GM21737 (cell line): ENCODE measurements around the gene SRGAP1.
"Not testable (repeated sequence)": the region's sequence is repeated elsewhere in the genome, so short reads cannot be mapped to it uniquely, and the experiment has no call there.

Source experiments
- ATAC-seq: cut with Tn5 transposase; IDR thresholded peaks from one replicate; pipeline ENCODE4 v1.9.1; 2021; ENCODE audit warnings: mild to moderate bottlenecking, moderate library complexity; ENCODE audit not compliant: unreplicated experiment

SRGAP1 gene

DNA sequence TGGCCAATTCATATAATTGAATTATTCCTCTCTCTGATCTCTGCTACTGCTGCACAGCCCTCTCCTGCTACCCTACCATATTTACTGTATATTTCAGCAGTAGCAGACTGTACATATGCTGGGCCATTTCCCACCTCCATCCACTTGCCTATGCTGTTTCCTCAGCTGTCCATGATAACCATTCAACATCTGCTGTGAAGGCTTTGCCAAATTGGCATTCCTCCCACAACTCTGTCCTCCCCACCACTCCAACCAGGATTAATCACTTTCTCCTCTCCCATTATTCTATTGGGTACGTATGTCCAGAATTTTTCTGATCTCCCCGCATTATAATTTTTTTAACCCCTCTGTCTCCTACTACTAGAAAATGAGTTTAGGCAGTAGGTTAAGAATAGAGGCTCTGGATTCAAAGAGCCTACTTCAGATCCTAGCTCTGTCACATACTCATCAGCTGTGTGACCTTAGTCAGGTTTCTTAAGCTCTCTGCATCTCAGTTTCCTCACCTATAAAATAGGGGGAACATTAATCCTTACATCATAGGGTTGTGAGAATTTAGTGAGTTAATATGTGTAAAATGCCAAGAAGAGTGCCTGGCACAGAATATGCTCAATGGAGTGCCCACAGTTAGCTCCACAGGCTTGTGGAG, 254.3 kb downstream of the SRGAP1 start:
- ATAC-seq: no peak

DNA sequence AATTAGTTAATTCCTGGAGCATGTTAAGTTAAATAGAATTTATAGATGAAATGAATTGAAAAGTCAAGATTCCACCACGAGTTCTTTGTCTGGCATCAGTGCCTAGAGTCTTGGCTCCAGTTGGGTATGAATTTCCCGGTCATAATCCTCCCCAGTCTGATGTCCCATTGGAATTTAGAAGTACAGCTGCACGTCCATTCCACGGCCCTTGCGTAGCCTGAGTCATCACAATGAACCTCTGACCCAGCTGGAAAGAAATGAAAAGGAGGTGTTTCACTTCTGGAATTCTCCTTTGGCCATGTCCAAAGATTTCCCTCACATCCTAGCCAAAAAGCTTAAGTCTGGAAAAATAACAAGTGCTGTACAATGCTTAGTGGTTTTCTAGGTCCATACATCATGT, 254.9 kb downstream of the SRGAP1 start:
- no peak for ATAC-seq

DNA sequence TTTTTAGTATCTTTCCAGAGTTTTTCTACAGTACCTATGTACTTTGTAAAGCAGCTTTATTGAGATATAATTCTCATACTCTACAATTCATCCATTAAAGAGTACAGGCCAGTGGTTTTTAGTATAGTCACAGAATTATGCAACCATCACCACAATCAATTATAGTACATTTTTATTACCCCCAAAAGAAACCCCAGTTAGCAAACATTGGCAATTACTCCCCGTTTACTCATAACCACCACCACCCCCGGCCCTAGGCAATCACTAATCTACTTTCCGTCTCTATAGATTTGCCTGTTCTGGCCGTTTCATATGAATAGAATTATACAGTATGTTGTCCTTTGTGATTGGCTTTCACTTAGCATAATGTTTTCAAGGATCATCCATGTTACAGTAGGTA, 257.8 kb downstream of the SRGAP1 start:
- no peak for ATAC-seq

DNA sequence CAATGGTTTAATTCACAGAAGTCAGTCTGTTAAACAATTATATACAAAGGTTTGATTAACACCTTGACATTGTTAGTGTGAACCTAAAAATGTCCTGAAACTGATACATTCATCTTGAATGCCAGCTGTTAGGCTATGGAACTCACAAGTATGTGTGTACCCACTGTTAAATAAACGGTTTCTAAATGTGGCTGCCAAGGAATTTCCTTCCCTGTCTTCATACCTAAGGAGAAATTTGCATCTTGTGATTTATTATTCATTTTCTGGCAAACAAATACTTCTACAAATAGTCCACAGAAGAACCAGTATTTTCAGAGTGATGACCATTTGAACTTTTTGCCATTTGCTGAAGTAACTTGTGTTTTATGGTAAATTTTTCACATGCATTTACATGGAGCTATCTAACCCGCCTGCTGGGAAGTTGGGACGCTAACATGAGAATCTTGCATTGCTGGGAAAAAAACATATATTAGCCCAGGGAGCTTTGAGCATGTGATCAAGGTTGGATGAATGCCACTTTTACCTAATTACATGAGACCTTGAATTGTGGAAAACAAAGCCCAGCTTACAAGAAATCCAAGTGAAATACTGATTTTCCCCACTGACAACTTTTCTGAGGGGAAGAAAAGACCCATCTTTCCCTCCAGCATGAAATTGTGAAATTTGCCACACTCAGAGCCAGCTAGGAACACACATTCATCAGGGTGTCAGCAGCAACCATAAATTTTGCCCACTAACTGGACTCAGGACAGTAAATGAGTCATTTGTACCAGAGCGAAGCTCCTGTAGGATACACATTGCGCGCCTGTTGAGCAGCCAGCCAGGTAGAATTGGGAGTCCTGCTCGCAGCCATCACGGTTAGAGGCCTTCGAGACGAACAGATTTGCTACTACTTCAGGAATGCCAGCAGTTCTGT, 259.6 kb downstream of the SRGAP1 start:
- no peak for ATAC-seq

DNA sequence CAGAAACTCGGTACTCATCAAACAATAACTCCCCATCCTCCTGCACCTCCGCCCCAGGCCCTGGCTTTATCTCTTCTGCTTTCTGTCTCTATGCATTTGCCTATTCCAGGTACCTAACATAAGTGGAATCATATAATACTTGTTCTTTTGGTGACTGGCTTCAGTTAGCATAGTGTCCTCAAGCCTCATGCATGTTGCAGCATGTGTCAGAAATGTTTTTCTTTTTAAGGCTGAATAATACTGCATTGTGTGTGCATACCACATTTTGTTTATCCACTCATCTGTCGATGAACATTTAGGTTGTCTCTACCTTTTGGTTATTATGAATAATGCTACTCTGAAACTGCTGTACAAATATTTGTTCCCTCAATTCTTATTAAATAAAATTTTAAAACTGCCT, 260.5 kb downstream of the SRGAP1 start:
- ATAC-seq: no peak

DNA sequence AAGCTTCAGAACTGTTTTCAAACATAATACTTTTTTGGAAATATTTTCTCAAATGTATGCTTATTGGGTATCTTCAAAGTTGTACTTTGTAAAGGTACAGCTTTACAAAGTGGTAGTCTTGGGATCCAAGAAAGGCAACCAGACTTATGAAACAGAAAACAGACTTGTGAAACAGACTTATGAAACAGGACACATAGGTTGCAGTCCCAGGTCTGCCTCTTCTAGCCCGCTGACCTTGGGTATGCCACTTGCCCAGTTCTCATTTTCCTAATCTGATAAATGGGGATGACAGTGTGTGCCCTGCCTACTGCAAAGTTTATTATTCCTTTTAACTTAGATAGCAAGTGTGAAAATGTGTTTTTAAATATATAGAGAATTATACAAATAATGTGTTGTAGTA, 263.3 kb downstream of the SRGAP1 start:
- ATAC-seq: no peak

DNA sequence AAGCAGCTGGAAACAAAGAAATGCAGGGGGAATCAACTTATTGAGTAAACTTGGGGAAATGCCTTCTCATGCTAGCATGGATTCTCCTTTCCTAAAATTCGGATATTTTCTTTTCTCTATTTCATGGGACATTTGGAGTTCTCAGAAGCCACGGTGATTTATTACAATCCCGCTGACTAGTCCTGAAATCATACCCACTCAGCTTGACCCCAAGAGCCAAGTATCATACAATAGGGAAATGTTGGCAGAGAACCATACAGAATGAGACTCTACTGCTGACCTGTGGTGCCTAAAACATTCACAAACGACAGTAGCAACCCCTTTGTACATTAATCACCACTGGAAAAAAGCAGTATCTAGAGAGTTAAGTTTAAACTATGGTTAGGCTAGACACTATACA, 265.2 kb downstream of the SRGAP1 start:
- no peak for ATAC-seq

DNA sequence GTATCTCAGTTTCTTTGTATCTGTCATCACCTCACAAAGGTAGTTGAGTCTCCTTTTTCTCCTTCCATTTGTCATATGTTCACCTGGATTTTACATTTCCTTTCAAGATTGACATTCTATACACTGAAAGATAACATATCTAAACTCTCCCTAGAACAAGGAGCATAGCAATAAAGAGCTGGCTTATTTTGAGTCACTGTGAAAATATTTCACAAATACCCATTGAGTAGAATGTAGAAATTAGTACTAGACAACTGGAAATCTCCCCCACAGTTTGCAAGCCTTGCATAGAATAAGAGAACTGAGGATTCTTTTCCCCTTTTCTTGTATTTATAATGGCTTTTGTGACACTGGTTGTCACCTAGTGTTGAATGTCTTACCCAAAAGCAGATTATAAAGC, 266.4 kb downstream of the SRGAP1 start:
- no peak for ATAC-seq

DNA sequence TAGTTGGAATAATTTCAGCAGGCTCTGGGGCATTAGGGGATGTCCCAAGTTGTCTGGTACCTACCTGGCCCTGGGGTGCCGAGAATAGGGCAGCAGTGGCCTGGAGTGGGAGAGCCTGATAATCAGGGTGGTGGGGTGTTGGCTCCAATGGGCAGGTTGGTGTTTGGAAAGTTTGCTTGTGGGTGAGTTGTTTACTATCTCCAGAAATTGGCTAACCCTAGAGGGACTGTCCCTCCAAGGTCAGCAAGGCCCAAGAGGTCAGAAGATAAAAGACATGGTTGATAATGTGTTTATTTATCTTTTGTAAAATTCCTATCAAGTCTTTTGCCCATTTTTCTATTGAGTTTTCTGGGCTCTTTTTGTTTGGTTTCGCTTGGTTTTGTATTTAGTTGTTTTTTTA, 272.5 kb downstream of the SRGAP1 start:
- no peak for ATAC-seq

DNA sequence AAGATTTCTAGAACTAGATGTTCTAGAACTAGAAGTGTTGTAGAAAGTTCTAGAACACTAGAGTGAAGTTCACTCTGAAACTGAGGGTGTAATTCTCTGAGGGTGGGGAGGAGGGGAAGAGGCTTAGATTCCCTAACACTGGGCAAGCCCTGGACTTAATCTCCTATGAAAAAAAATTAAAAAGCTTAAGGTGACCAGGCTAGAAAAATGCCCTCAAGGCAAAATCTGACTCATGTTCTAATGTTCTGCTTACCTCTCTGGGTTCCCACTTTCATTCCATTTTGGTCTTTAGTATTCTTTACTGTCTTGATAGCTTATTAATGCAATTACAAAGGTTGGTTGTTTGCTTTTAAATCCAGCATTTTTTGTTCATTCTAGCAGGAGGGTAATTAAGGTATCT, 276.1 kb downstream of the SRGAP1 start:
- no peak for ATAC-seq

DNA sequence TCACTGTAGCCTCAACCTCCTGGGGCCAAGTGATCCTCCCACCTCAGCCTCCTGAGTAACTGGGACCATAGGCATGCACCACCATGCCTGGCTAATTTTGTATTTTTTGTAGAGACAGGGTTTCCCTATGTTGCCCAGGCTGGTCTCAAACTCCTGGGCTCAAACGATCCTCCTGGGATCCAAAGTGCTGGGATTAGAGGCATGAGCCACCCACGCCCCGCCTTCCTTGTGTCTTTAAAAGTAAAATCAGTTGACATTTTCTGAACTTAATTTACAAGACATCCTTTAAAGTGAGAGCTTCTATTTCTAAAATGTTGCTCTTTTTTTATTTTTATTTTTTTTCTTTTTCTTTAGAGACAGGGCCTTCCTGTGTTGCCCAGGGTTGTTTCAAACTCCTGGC, 276.6 kb downstream of the SRGAP1 start:
- not testable (repeated sequence) for ATAC-seq

DNA sequence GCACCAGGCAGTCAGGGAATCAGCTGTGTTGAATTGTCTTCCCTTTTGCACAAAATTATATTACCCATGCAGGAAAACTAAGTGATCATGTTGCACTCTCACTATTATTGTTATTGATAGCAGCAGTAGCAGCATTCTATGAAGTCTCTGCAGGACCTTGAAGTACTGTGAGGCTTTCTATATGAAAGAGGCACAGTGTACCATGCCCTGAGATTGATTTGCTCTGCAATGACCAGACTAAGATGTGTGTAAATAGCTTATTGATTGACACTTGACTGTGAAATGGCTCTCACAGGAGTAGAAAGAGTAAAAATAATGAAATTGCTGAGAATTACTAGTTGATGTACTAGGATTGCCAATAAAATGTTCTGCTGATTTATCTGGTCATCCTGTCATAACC, 277.7 kb downstream of the SRGAP1 start:
- ATAC-seq: no peak

DNA sequence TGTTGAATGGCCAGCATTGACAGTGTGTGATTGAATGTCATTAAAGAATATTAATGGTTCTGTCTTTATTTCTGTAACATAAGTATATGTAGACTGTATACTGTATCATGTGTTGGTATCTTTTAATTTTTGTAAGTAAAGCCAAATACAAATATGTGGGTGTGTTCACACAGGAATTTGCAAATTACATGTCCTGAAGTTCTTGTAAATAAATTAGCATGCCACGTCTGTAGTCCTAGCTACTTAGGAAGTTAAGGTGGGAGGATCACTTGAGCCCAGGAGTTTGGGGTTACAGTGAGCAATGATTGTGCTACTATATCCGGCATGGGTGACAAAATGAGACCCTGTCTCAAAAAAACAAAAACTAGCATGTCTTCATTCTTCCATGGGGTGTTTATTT, 278.5 kb downstream of the SRGAP1 start:
- no peak for ATAC-seq

DNA sequence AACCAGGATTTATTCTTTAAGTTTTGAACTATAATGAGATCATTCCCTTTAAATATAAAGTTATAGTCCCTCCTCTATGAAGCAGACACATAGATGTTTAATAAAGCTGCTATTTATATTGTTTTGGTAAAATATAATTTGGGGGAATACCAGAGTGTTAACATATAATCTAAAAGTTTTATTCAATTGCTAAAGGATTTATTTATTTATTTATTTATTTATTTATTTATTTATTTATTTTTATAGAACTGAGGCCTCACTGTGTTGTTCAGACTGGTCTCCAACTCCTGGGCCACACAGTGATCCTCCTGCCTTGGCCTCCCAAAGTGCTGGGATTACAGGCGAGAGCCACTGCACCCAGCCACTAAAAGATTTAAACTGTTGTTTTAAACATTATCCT, 278.9 kb downstream of the SRGAP1 start:
- no peak for ATAC-seq

DNA sequence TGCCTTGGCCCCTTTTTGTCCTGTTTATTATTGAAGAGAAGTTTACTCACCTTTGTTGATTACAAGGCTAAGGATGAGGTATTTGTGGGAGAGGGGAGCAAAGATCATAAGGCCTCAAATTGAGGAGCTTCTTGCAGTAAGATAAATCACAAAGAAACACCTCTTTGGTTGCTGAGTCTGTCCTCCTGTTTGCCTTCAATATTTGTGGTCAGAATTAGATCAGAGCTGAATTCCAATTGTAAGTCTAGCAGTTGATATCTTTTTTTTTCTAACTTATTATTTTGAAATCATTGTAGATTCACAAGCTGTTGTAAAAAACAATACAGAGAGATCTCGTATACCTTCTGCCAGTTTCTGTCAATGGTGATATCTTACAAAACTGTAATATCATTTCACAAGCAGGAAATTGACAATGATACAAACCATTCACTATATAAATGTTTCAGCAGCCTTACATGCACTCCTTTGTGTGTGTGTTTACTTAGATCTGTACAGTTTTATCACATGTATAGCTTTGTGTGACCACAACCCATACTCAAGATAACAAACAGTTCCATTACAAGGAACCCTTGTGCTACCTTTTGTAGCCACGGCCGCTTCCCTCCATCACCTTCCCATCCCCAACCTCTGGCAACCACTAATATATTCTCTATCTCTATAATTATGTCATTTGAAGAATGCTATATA, 280.2 kb downstream of the SRGAP1 start:
- no peak for ATAC-seq

DNA sequence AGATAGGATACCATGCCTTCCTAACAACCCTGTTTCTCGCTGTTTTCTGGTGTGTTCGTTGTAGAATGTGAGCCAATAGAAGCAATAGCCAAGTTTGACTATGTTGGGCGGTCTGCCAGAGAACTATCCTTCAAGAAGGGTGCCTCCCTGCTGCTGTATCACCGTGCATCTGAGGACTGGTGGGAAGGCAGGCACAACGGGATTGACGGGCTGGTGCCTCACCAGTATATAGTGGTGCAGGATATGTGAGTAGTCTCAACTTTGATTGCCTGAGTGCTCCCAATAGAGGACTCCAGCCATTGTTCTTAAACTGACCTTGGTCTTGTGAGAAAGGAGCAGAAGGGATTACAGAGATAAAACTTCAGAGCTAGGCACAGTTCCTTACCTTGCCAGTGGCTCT, 281.4 kb downstream of the SRGAP1 start:
- no peak for ATAC-seq

DNA sequence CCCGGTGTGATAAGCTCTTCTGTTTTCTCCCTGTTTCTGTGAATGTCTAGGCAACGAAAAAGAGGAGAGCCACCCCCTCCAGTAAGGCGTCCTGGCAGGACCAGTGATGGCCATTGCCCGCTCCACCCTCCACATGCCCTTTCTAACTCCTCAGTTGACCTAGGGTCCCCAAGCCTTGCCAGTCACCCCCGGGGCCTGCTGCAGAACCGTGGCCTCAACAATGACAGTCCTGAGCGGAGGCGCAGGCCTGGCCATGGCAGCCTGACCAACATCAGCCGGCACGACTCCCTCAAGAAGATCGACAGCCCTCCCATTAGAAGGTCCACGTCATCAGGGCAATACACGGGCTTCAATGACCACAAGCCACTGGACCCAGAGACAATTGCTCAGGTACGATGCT, 283.3 kb downstream of the SRGAP1 start:
- no peak for ATAC-seq

DNA sequence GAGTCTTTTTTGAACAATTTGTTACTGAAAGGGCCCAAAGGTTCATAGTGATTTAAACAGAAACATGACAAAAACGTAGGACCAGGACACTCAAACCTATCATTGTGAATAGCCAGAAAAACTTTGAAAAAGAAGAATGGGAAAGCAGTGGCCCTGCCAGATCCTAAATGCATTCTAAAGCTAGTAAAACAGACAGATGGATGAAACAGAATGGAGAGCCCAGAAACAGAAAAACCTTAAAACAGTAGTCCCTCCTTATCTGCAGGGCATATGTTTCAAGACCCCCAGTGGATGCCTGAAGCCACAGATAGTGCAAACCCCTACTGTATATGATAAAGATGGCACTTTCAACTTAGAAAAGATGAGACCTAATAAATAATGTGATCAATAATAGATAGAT, 283.9 kb downstream of the SRGAP1 start:
- no peak for ATAC-seq

DNA sequence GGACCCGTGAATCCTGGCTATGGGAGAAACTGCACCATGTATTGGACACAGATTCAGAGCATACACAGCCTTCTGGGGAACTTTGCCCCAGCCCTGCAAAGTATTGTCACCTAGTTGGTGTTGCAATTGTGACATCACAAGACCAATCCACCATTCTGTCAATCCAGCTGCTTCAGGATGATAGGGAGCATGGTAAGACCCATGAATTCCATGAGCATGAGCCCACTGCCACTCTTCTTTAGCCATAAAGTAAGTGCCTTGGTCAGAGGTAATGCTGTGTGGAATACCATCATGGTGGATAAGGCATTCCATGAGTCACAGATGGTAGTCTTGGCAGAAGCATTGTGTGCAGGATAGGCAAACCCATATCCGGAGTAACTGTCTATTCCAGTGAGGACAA, 286.0 kb downstream of the SRGAP1 start:
- ATAC-seq: not testable (repeated sequence)

DNA sequence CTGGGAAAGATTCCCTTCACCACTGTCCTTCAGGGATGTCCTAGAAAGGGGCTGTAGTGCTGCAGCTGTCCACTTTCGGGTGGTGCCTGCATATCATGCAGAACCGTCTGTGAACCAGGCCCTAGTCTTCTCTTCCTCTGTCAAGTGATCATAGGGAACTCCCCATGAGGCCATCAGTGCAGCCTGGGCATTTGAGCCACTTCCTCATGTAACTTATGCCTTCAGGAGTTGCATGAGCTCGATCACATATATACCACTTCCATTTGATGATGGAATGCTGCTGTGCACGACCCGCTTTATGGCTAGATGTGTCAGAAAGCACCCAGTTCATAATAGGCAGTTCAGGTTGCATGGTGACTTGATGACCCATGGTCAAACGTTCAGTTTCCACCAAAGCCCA, 287.0 kb downstream of the SRGAP1 start:
- ATAC-seq: not testable (repeated sequence)

DNA sequence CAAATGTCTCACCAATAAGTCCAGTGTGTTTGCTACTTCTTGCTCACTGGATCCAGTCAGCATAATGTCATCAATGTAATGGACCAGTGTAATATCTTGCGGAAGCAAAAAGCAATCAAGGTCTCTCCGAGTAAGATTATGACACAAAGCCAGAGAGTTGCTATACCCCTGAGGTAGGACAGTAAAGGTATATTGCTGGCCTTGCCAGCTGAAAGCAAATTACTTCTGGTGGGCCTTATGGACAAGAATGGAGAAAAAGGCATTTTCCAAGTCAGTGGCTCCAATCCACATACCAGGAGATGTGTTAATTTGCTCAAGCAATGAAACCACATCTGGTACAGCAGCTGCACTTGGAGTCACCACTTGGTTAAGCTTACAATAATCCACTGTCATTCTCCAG, 288.2 kb downstream of the SRGAP1 start:
- ATAC-seq: not testable (repeated sequence)

DNA sequence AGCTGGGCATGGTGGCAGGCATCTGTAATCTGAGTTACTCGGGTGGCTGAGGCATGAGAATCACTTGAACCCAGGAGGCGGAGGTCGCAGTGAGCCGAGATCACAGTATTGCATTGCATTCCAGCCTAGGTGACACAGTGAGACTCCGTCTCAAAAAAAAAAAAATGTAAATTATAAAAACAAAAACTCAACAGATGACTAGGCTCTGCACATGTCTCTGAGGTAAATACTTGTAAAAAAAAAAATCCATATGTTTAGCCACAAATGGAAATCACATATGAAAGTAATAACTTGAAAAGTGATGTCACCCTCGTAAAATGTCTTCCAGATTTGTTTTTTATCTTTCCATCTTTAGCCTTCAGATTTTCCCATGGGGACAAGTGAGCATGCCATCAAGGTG, 292.6 kb downstream of the SRGAP1 start:
- no peak for ATAC-seq
